Esophagus muscularis mucosa (tissue), 4 donors: ENCODE data around the gene GARRE1. TPM values are rescaled to one million over a fixed set of nuclear protein-coding genes. Genes with fewer than 3 reads are reported as not detected.
"Not testable (repeated sequence)": the region's sequence is repeated elsewhere in the genome, so short reads cannot be mapped to it uniquely, and the experiment has no call there.

Experiments
- DNase-seq: peaks from one replicate; pipeline ENCODE4 v3.0.0-alpha.2; 2017; ENCODE audit errors: extremely low spot score
- H3K27ac ChIP-seq, 4 donors: fragments of 200-600 bp; sonication (generic); replicated peaks in 1 of 4; 1 replicate in 3 of 4; 2 replicates in 1 of 4; pipeline ENCODE4 v1.5.1; 2016 to 2019; ENCODE audit warnings: mild to moderate bottlenecking in 1 of 4
- H3K27me3 ChIP-seq, 4 donors: fragments of 200-600 bp; sonication (generic); one replicate each; pipeline versions ENCODE4 v1.5.1 to v1.6.0; 2016 to 2019
- H3K36me3 ChIP-seq, 4 donors: fragments of 200-600 bp; sonication (generic); one replicate each; pipeline ENCODE4 v1.5.1; 2016 to 2019
- H3K4me1 ChIP-seq, 4 donors: fragments of 200-600 bp; sonication (generic); one replicate each; pipeline ENCODE4 v1.5.1; 2016 to 2019
- H3K4me3 ChIP-seq, 4 donors: fragments of 200-600 bp; sonication (generic); 1 replicate in 2 of 4; 2 replicates in 2 of 4; pipeline ENCODE4 v1.5.1; 2016 to 2019; ENCODE audit warnings: mild to moderate bottlenecking in 4 of 4, moderate library complexity in 1 of 4
- H3K9me3 ChIP-seq, 4 donors: fragments of 200-600 bp; sonication (generic); 1 replicate in 3 of 4; 2 replicates in 1 of 4; pipeline ENCODE4 v1.5.1; 2016 to 2019
- CTCF ChIP-seq, 3 experiments: fragments of 200-600 bp in 2 of 3; fragments of 450-650 bp in 1 of 3; sonication (generic) in 2 of 3; IDR thresholded peaks; one replicate each; pipeline ENCODE4 v1.5.1; 2017 to 2019; ENCODE audit warnings: antibody characterized with exemption in 3 of 3, mild to moderate bottlenecking in 2 of 3, moderate library complexity in 1 of 3
- EP300 ChIP-seq: sonication (generic); formaldehyde crosslinking; IDR thresholded peaks from one replicate; pipeline ENCODE4 v1.6.1; 2017; ENCODE audit warnings: antibody characterized with exemption
- POLR2A ChIP-seq: fragments of 450-650 bp; IDR thresholded peaks from one replicate; pipeline ENCODE4 v1.6.1; 2017; ENCODE audit warnings: antibody characterized with exemption, moderate library complexity, mild to moderate bottlenecking, low read depth
- POLR2AphosphoS5 ChIP-seq, 2 donors: sonication (generic); formaldehyde crosslinking; IDR thresholded peaks; one replicate each; pipeline ENCODE4 v1.6.1; 2017; ENCODE audit warnings: antibody characterized with exemption in 2 of 2
- WGBS: methylation state at CpG from one replicate; pipeline ENCODE4 v1.1.5; 2018; 5-methylcytosine and 5-hydroxymethylcytosine counted together
- intact Hi-C: fragments of 100-400 bp; cut with DNase I; formaldehyde crosslinking; loops from one replicate; pipeline ENCODE4 v1.15.1; 2023
- total RNA-seq, 4 donors: library from RNA; depleted of rRNA; stranded (reverse); fragments of >200 nt; gene quantifications; one replicate each; pipeline versions ENCODE4 v1.1.0 to v1.2.1, GENCODE V29; 2016

GARRE1 gene
- total RNA-seq, 4 donors from 2014 or later: 11.2 to 31.0 (median 20.8) TPM

DNA sequence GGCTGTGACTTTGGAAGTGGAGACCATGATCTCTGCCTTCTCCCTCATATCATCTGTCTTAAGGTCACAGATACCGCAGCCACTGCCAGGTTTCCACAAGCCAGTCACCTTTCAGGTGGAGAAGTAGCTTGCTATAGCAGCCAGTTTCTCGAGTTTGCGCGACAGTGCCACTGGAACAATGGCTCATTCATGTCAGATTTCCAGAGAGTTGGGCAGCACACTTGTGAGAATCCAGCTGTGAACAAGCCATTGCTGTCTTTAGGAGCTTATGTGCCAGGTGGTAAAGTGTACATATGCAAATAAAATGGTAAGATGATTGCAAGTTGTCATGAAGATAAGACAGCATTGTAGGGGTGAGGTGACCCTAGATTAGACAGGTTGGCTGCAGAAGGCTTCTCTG is 22.3 kb downstream of the GARRE1 start:
- Histone ChIP-seq H3K4me3 (no peak overlapping the region), H3K9me3 (no peaks in the 10 kb centered on the region), H3K27ac (no peak overlapping the region), H3K27me3 (no peaks in the 10 kb centered on the region), H3K36me3 (peaks cover 0 to 16% (median 2%) of the 10 kb centered on the region in 4 donors), H3K4me1 (peaks cover 16 to 40% (median 30%) of the 10 kb centered on the region in 4 donors)
- WGBS: 84% methylated on average over 4 of the region's 4 CpGs
- intact Hi-C loops: no loop called here
- TF ChIP-seq EP300 (no peak), POLR2AphosphoS5 (IDR thresholded peaks at IDR 0.05) (no peak), POLR2A (no peak), CTCF (IDR thresholded peaks at IDR 0.05) (no peak)
- no peak for DNase-seq

- Histone ChIP-seq H3K9me3 (no peaks in the 10 kb centered on the region), H3K4me3 (no peak overlapping the region), H3K36me3 (peaks cover 0 to 16% (median 2%) of the 10 kb centered on the region in 4 donors), H3K27me3 (no peaks in the 10 kb centered on the region), H3K4me1 (peaks cover 16 to 34% (median 24%) of the 10 kb centered on the region in 4 donors), H3K27ac (no peak overlapping the region)
- DNase-seq: no peak
- 77% methylated on average over 4 of the region's 4 CpGs for WGBS
- no peak for TF ChIP-seq EP300
- no peak for TF ChIP-seq POLR2A
- no peak for TF ChIP-seq CTCF (IDR thresholded peaks at IDR 0.05)
- no peak for TF ChIP-seq POLR2AphosphoS5 (IDR thresholded peaks at IDR 0.05)
- intact Hi-C loops: no loop called here
Measured at GRCh38 chr19:34277244-34277643, 22.9 kb downstream of the GARRE1 start.

DNA sequence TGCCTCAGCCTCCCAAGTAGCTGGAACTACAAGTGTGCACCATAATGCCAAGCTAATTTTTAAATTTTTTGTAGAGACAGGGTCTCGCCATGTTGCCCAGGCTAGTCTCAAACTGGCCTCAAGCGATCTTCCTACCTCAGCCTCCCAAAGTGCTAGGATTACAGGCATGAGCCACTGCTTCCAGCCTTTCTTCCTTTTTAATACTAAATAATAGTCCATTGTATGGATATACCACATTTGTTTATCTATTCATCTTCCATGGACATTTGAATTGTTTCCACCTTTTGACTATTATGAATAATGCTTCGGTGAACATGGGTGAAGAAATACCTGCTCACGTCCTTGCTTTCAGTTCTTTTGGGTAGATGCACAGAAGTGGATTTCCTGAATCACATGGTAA is 24.4 kb downstream of the GARRE1 start:
- H3K4me3 ChIP-seq: no peak overlapping the region
- H3K27ac ChIP-seq: no peak overlapping the region
- H3K4me1 ChIP-seq: peaks cover 15 to 30% (median 24%) of the 10 kb centered on the region in 4 donors
- no peaks in the 10 kb centered on the region for H3K27me3 ChIP-seq
- DNase-seq: no peak
- no peak for TF ChIP-seq POLR2AphosphoS5 (IDR thresholded peaks at IDR 0.05)
- TF ChIP-seq EP300: no peak
- no peak for TF ChIP-seq POLR2A
- TF ChIP-seq CTCF (IDR thresholded peaks at IDR 0.05): no peak
- no peaks in the 10 kb centered on the region for H3K9me3 ChIP-seq
- WGBS: 92% methylated on average over 4 of the region's 4 CpGs
- intact Hi-C loops: no loop called here
- H3K36me3 ChIP-seq: peaks cover 0 to 13% (median 2%) of the 10 kb centered on the region in 4 donors

DNA sequence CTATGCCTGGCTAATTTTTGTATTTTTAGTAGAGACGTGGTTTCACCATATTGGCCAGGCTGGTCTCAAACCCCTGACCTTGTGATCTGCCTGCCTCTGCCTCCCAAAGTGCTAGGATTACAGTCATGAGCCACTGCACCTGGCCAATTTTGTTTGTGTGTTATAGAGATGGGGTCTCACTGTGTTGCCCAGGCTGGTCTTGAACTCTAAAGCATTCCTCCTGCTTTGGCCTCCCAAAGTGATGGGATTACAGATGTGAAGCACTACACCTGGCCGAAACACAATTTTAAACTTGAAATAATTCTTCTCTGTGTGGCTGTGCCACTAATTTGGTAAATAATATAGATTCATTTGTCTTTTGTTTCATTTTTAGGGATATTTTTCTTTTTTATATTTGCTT is 27.1 kb downstream of the GARRE1 start:
- H3K9me3 ChIP-seq, H3K27me3 ChIP-seq, H3K27ac ChIP-seq, H3K4me3 ChIP-seq, DNase-seq, intact Hi-C loops: not testable (repeated sequence)
- H3K4me1 ChIP-seq: peaks cover 3 to 22% (median 10%) of the 10 kb centered on the region in 4 donors
- WGBS: 97% methylated on average over 2 of the region's 2 CpGs
- peaks cover 0 to 13% (median 6%) of the 10 kb centered on the region in 4 donors for H3K36me3 ChIP-seq

- peaks cover 0 to 13% (median 8%) of the 10 kb centered on the region in 4 donors for H3K36me3 ChIP-seq
- no peak overlapping the region for H3K27ac ChIP-seq
- DNase-seq: no peak
- no peaks in the 10 kb centered on the region for H3K9me3 ChIP-seq
- H3K27me3 ChIP-seq: no peaks in the 10 kb centered on the region
- WGBS: 54% methylated on average over 2 of the region's 2 CpGs
- intact Hi-C loops: no loop called here
- no peak for TF ChIP-seq CTCF (IDR thresholded peaks at IDR 0.05)
- no peak for TF ChIP-seq POLR2AphosphoS5 (IDR thresholded peaks at IDR 0.05)
- TF ChIP-seq POLR2A: no peak
- H3K4me1 ChIP-seq: peaks cover 0 to 14% (median 5%) of the 10 kb centered on the region in 4 donors
- no peak overlapping the region for H3K4me3 ChIP-seq
Measured at GRCh38 chr19:34282611-34283519, 28.5 kb downstream of the GARRE1 start.
